Endothelial cell of umbilical vein (primary cell): ENCODE results near the gene KSR1. TPM values are rescaled to one million over a fixed set of nuclear protein-coding genes. Genes with fewer than 3 reads are reported as not detected.

ENCODE experiments used
- BruUV-seq: library from RNA; stranded (reverse); fragments of 400-500 nt; replicated peaks from 2 replicates; lab custom pipeline; 2021; lab: Mats Ljungman, UMichigan
- CTCF ChIA-PET: fragments of 300-600, 350-600 bp; sonication (Branson Sonifier 250); formaldehyde crosslinking; loops from one replicate; lab custom pipeline; 2021; ENCODE audit warnings: antibody characterized with exemption, inconsistent platforms; lab: Charles Lee
- POLR2A ChIA-PET: fragments of 300-600, 350-600 bp; sonication (Branson Sonifier 250); formaldehyde crosslinking; loops from one replicate; lab custom pipeline; 2021; ENCODE audit warnings: antibody characterized with exemption, inconsistent platforms; lab: Charles Lee
- DNase-seq: peaks from one replicate; pipeline ENCODE4 v3.0.0-alpha.2; 2011; ENCODE audit warnings: low read depth, low spot score
- FAIRE-seq: peaks from 2 replicates; lab custom pipeline; 2011; peaks lifted over from hg19 to GRCh38; lab: Jason Lieb, UNC
- H2AFZ ChIP-seq: 2 replicates; pipeline ENCODE4 v1.6.0; 2012; ENCODE audit warnings: low read depth, low read length, control low read depth, inconsistent platforms
- H3K27ac ChIP-seq: 2 replicates; pipeline ENCODE4 v1.5.1; 2011; ENCODE audit warnings: low read depth, mild to moderate bottlenecking, control low read depth, low read length, moderate library complexity; ENCODE audit not compliant: insufficient read depth
- H3K27me3 ChIP-seq, 2 experiments: 2 replicates each; pipeline versions ENCODE4 v1.6.0 to v1.6.1; 2011; ENCODE audit warnings: low read length in 2 of 2, mixed read lengths in 1 of 2; ENCODE audit not compliant: control insufficient read depth in 2 of 2, insufficient read depth in 2 of 2
- H3K36me3 ChIP-seq, 2 experiments: 2 replicates in 1 of 2; 3 replicates in 1 of 2; pipeline ENCODE4 v1.5.1; 2011; ENCODE audit warnings: low read length in 2 of 2, mild to moderate bottlenecking in 1 of 2, moderate library complexity in 1 of 2; ENCODE audit not compliant: control insufficient read depth in 2 of 2, insufficient read depth in 2 of 2; ENCODE audit errors: extremely low read depth in 1 of 2
- H3K4me1 ChIP-seq: 3 replicates; pipeline ENCODE4 v1.5.1; 2011; ENCODE audit warnings: mild to moderate bottlenecking, low read length; ENCODE audit not compliant: control insufficient read depth, insufficient read depth; ENCODE audit errors: extremely low read depth
- H3K4me2 ChIP-seq: 2 replicates; pipeline ENCODE4 v1.6.1; 2011; ENCODE audit warnings: low read length, control low read depth, mixed read lengths; ENCODE audit not compliant: insufficient read depth
- H3K4me3 ChIP-seq, 3 experiments: fragments of 200-600 bp in 1 of 3; sonication (generic), shearing (Covaris generic) in 1 of 3; replicated peaks in 1 of 3; 2 replicates each; pipeline ENCODE4 v1.5.1; 2011 to 2016; ENCODE audit warnings: control low read depth in 3 of 3, low read length in 3 of 3, mild to moderate bottlenecking in 2 of 3, inconsistent platforms in 1 of 3, low read depth in 1 of 3, moderate library complexity in 1 of 3; ENCODE audit not compliant: insufficient read depth in 1 of 3
- H3K79me2 ChIP-seq: 2 replicates; pipeline ENCODE4 v1.6.0; 2012; ENCODE audit warnings: low read length, inconsistent platforms; ENCODE audit not compliant: control insufficient read depth, insufficient read depth
- H3K9ac ChIP-seq: replicated peaks from 2 replicates; pipeline ENCODE3; 2011; ENCODE audit warnings: low read length, control low read depth; ENCODE audit not compliant: insufficient read depth; ENCODE audit errors: extremely low read depth
- H3K9me1 ChIP-seq: replicated peaks from 3 replicates; pipeline ENCODE4 v1.6.0; 2011; ENCODE audit warnings: mild to moderate bottlenecking, low read length; ENCODE audit not compliant: control insufficient read depth, insufficient read depth; ENCODE audit errors: extremely low read depth
- H3K9me3 ChIP-seq: replicated peaks from 2 replicates; pipeline ENCODE4 v1.5.1; 2012; ENCODE audit warnings: low read length, inconsistent platforms; ENCODE audit not compliant: control insufficient read depth, insufficient read depth
- H4K20me1 ChIP-seq: replicated peaks from 2 replicates; pipeline ENCODE3; 2011; ENCODE audit warnings: mild to moderate bottlenecking, low read length; ENCODE audit not compliant: control insufficient read depth, insufficient read depth; ENCODE audit errors: extremely low read depth
- EZH2 ChIP-seq: IDR thresholded peaks from 2 replicates; pipeline ENCODE4 v1.6.1; 2012; ENCODE audit warnings: borderline replicate concordance, low read depth, mild to moderate bottlenecking, moderate library complexity, low read length, inconsistent platforms; ENCODE audit not compliant: severe bottlenecking
- FOS ChIP-seq: IDR thresholded peaks from 2 replicates; pipeline ENCODE4 v1.6.1; 2011; ENCODE audit warnings: mild to moderate bottlenecking, low read length, moderate library complexity, borderline replicate concordance; ENCODE audit not compliant: insufficient read depth
- GATA2 ChIP-seq: IDR thresholded peaks from 2 replicates; pipeline ENCODE4 v1.7.0; 2011; ENCODE audit warnings: low read depth, mild to moderate bottlenecking, moderate library complexity, mixed read lengths, low read length; ENCODE audit not compliant: insufficient read length, insufficient read depth
- JUN ChIP-seq: IDR thresholded peaks from 2 replicates; pipeline ENCODE4 v1.6.1; 2011; ENCODE audit warnings: borderline replicate concordance, low read depth; ENCODE audit not compliant: insufficient read length, insufficient read depth
- MAX ChIP-seq: IDR thresholded peaks from 2 replicates; pipeline ENCODE4 v1.6.1; 2011; ENCODE audit not compliant: insufficient read depth, insufficient read length
- MYC ChIP-seq: IDR thresholded peaks from one replicate; pipeline ENCODE4 v1.6.1; 2011; ENCODE audit warnings: mild to moderate bottlenecking, low read depth, low read length
- POLR2A ChIP-seq: IDR thresholded peaks from 2 replicates; pipeline ENCODE4 v1.6.1; 2012; ENCODE audit warnings: low read depth, mild to moderate bottlenecking, control low read depth, low read length
- POLR2AphosphoS5 ChIP-seq: IDR thresholded peaks from 2 replicates; pipeline ENCODE4 v1.6.1; 2012; ENCODE audit warnings: low read depth, mild to moderate bottlenecking, control low read depth, low read length, moderate library complexity; ENCODE audit not compliant: insufficient read depth
- dilution Hi-C: fragments of 300-500 bp; cut with MboI; formaldehyde crosslinking; loops from one replicate; pipeline ENCODE4 v1.15.0; 2019; ENCODE audit warnings: low sequenced_read_pairs; ENCODE audit not compliant: extremely low pct_ligation_motif_present
- intact Hi-C: fragments of 100-400 bp; cut with micrococcal nuclease; formaldehyde crosslinking; loops from one replicate; pipeline ENCODE4 v1.10.0; 2022
- polyA plus RNA-seq, 4 experiments: library from polyadenylated mRNA; depleted of rRNA in 3 of 4; stranded (reverse) in 3 of 4; unstranded in 1 of 4; fragments of >200 nt; gene quantifications; 2 replicates each; pipeline versions ENCODE4 v1.2.1 to v1.2.3, GENCODE V29; 2011 to 2012; ENCODE audit warnings: missing spikeins in 1 of 4
- total RNA-seq: library from RNA; stranded (reverse); gene quantifications from 2 replicates; pipeline ENCODE4 v1.2.3, GENCODE V29; 2021
- TF ChIP-seq, protein P1 (sequence below), 2 donors: IDR thresholded peaks; 1 replicate in 1 of 2; 2 replicates in 1 of 2; pipeline ENCODE4 v1.5.1; 2011; ENCODE audit warnings: low read length in 2 of 2, mild to moderate bottlenecking in 2 of 2, moderate library complexity in 2 of 2, control low read depth in 1 of 2, inconsistent platforms in 1 of 2, low read depth in 1 of 2; ENCODE audit not compliant: insufficient read depth in 1 of 2; ENCODE audit errors: extremely low read depth in 1 of 2

Gene KSR1
- total and polyA plus RNA-seq, 2 donors (not counting 3 experiments of a cell fraction or from before 2014, with no cell fraction given) = 35.4 to 80.2 TPM

- intact Hi-C loops = loop anchor here (1.0 kb wide), 1 partner anchor 38 kb away; no protein-coding TSS in a partner anchor
- POLR2A ChIA-PET = no interaction called here
- H3K4me3 ChIP-seq = no peak overlapping the region
- H3K79me2 ChIP-seq = no peaks in the 10 kb centered on the region
- H2AFZ ChIP-seq = no peak overlapping the region
- H3K4me1 ChIP-seq = peaks cover 14% of the 10 kb centered on the region
- H4K20me1 ChIP-seq = no peaks in the 10 kb centered on the region
- no peak overlapping the region for H3K9ac ChIP-seq
- H3K36me3 ChIP-seq = peaks cover 6 to 25% of the 10 kb centered on the region in 2 experiments
- no peak for TF ChIP-seq EZH2
- no peak for TF ChIP-seq MAX
- no peak for TF ChIP-seq POLR2AphosphoS5
- TF ChIP-seq JUN = no peak
- no peak for TF ChIP-seq MYC
- TF ChIP-seq GATA2 = no peak
- no peak for TF ChIP-seq FOS
- no peak for TF ChIP-seq POLR2A
- TF ChIP-seq, protein P1, sequence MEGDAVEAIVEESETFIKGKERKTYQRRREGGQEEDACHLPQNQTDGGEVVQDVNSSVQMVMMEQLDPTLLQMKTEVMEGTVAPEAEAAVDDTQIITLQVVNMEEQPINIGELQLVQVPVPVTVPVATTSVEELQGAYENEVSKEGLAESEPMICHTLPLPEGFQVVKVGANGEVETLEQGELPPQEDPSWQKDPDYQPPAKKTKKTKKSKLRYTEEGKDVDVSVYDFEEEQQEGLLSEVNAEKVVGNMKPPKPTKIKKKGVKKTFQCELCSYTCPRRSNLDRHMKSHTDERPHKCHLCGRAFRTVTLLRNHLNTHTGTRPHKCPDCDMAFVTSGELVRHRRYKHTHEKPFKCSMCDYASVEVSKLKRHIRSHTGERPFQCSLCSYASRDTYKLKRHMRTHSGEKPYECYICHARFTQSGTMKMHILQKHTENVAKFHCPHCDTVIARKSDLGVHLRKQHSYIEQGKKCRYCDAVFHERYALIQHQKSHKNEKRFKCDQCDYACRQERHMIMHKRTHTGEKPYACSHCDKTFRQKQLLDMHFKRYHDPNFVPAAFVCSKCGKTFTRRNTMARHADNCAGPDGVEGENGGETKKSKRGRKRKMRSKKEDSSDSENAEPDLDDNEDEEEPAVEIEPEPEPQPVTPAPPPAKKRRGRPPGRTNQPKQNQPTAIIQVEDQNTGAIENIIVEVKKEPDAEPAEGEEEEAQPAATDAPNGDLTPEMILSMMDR (IDR thresholded peaks at IDR 0.05; ENCODE audit: extremely low read depth in 1 of 2, insufficient read depth in 1 of 2, low read depth in 1 of 2, low read length in 2 of 2) = no peak
- H3K4me2 ChIP-seq = no peak overlapping the region
- dilution Hi-C loops = no loop called here
- H3K9me3 ChIP-seq = no peaks in the 10 kb centered on the region
- DNase-seq (no peak), FAIRE-seq (no peak)
- no peak overlapping the region for H3K27ac ChIP-seq
- no TSS peak for BruUV-seq
- CTCF ChIA-PET = interaction anchor here (0.7 to 5.7 kb wide), 17 partner anchors 12 to 406 kb away, joined by 3 to 121 read pairs (median 7); partner anchors contain the start of gene KSR1
- H3K27me3 ChIP-seq = no peaks in the 10 kb centered on the region
- no peaks in the 10 kb centered on the region for H3K9me1 ChIP-seq
Observed at GRCh38 chr17:27598337-27599050, 142.2 kb downstream of the KSR1 start.
